Hepatocyte (in vitro differentiated cells): ENCODE measurements around the gene TRIM7.

Experiments used
- CTCF ChIP-seq: fragments of 200-600 bp; sonication (generic); IDR thresholded peaks from 2 replicates; pipeline ENCODE4 v1.5.1; 2016; ENCODE audit warnings: antibody characterized with exemption, mild to moderate bottlenecking; ENCODE audit not compliant: poor library complexity
- EZH2 ChIP-seq: fragments of 200-600 bp; sonication (generic); IDR thresholded peaks from 2 replicates; pipeline ENCODE4 v1.6.1; 2016; ENCODE audit warnings: antibody characterized with exemption, mild to moderate bottlenecking, borderline replicate concordance

- TF ChIP-seq CTCF (no peak), EZH2 (no peak)
These were observed 16.3 kb upstream of the TRIM7 start for GRCh38 chr5:181221105-181221791.
